ENCODE results near the gene MAL.

- TF ChIP-seq EZH2 (IDR thresholded peaks at IDR 0.05; ENCODE audit: insufficient read depth, poor library complexity, severe bottlenecking) (no peak), EZH2phosphoT487 (IDR thresholded peaks at IDR 0.05; ENCODE audit: insufficient read depth, low read depth) (no peak)
Observed at GRCh38 chr2:95034221-95034620, 8.7 kb downstream of the MAL start.
